ENCODE measurements around the gene ASF1A. TPM values are rescaled to one million over a fixed set of nuclear protein-coding genes. Genes with fewer than 3 reads are reported as not detected.

The ASF1A gene
- total and polyA plus RNA-seq, 2 of the 13 experiments (the other 11 are each of a cell fraction or from before 2014, with no cell fraction given): 14.5 to 49.9 TPM

- TF ChIP-seq RBFOX2 (IDR thresholded peaks at IDR 0.05; ENCODE audit: low read depth, low read length) (no peak; the same call in 1 of the 2 replicates), BHLHE40 (IDR thresholded peaks at IDR 0.05; ENCODE audit: low read length) (no peak), ZNF772 (CRISPR knock-in tag; IDR thresholded peaks at IDR 0.05) (no peak), FOXC1 (CRISPR knock-in tag; IDR thresholded peaks at IDR 0.05; ENCODE audit: borderline replicate concordance) (no peak; the same call in 1 of the 2 replicates), CEBPZ (IDR thresholded peaks at IDR 0.05; ENCODE audit: low read length) (no peak), ZBTB20 (CRISPR knock-in tag; IDR thresholded peaks at IDR 0.05; ENCODE audit: borderline replicate concordance, low read depth) (no peak), ZNF550 (CRISPR knock-in tag; IDR thresholded peaks at IDR 0.05; ENCODE audit: borderline replicate concordance) (0 out of 2 replicates have a peak, but pooled peaks have one; percentile 40), NPAS2 (CRISPR knock-in tag; IDR thresholded peaks at IDR 0.05; ENCODE audit: borderline replicate concordance) (no peak), STAT6 (CRISPR knock-in tag; IDR thresholded peaks at IDR 0.05; ENCODE audit: borderline replicate concordance) (0 out of 2 replicates have a peak, but pooled peaks have one; percentile 14), ZNF564 (CRISPR knock-in tag; IDR thresholded peaks at IDR 0.05) (no peak; the same call in 1 of the 2 replicates), DZIP1 (CRISPR knock-in tag; IDR thresholded peaks at IDR 0.05) (no peak; the same call in 1 of the 2 replicates), MAFF (IDR thresholded peaks at IDR 0.05; ENCODE audit: low read depth, low read length) (no peak), ZNF431 (CRISPR knock-in tag; IDR thresholded peaks at IDR 0.05; ENCODE audit: borderline replicate concordance, low read depth) (peak; percentile 97), ZNF619 (CRISPR knock-in tag; IDR thresholded peaks at IDR 0.05) (no peak), RBAK (CRISPR knock-in tag; IDR thresholded peaks at IDR 0.05) (no peak), DPF2 (CRISPR knock-in tag; IDR thresholded peaks at IDR 0.05; ENCODE audit: borderline replicate concordance, low read depth) (no peak), MZF1 (CRISPR knock-in tag; IDR thresholded peaks at IDR 0.05; ENCODE audit: borderline replicate concordance) (no peak), KLF15 (CRISPR knock-in tag; IDR thresholded peaks at IDR 0.05; ENCODE audit: borderline replicate concordance) (no peak)
- TF ChIP-seq, protein P1, sequence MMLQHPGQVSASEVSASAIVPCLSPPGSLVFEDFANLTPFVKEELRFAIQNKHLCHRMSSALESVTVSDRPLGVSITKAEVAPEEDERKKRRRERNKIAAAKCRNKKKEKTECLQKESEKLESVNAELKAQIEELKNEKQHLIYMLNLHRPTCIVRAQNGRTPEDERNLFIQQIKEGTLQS (CRISPR knock-in tag; IDR thresholded peaks at IDR 0.05): 0 out of 2 replicates have a peak, but pooled peaks have one; percentile 32
- TF ChIP-seq, protein P2, sequence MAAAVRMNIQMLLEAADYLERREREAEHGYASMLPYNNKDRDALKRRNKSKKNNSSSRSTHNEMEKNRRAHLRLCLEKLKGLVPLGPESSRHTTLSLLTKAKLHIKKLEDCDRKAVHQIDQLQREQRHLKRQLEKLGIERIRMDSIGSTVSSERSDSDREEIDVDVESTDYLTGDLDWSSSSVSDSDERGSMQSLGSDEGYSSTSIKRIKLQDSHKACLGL (CRISPR knock-in tag; IDR thresholded peaks at IDR 0.05): no peak
Observed at GRCh38 chr6:118893807-118894424, at the start of gene ASF1A (continued).
